GM23338 (cell line): Measurements from ENCODE around the gene MED16.

Experiments
- CREB1 ChIP-seq: fragments of 250-450 bp; sonication (Bioruptor Pico); IDR thresholded peaks from 2 replicates; pipeline ENCODE4 v1.5.0; 2020; ENCODE audit warnings: low read depth, mild to moderate bottlenecking, moderate library complexity
- CTCF ChIP-seq, 2 experiments: fragments of 200-600 bp in 1 of 2; sonication (generic) in 1 of 2; conservative IDR thresholded peaks; 2 replicates each; pipeline versions ENCODE4 v1.5.1 to v1.6.1; 2016 to 2017; ENCODE audit warnings: antibody characterized with exemption in 2 of 2, low read depth in 2 of 2, mild to moderate bottlenecking in 2 of 2, moderate library complexity in 1 of 2
- EZH2 ChIP-seq: fragments of 200-600 bp; sonication (generic); IDR thresholded peaks from one replicate; pipeline ENCODE4 v1.8.0; 2017; ENCODE audit warnings: antibody characterized with exemption, mild to moderate bottlenecking, low read depth; ENCODE audit not compliant: unreplicated experiment
- EZH2phosphoT487 ChIP-seq: fragments of 200-600 bp; sonication (generic); IDR thresholded peaks from one replicate; pipeline ENCODE4 v1.8.1; 2018; ENCODE audit warnings: antibody characterized with exemption; ENCODE audit not compliant: unreplicated experiment
- JUNB ChIP-seq: IDR thresholded peaks from one replicate; pipeline ENCODE4 v1.6.1; 2016; ENCODE audit warnings: antibody characterized with exemption; ENCODE audit not compliant: unreplicated experiment
- NANOG ChIP-seq: IDR thresholded peaks from 2 replicates; pipeline ENCODE4 v1.6.1; 2016; ENCODE audit warnings: antibody characterized with exemption, borderline replicate concordance
- POLR2AphosphoS5 ChIP-seq: IDR thresholded peaks from 2 replicates; pipeline ENCODE4 v1.6.1; 2016; ENCODE audit warnings: antibody characterized with exemption, low read depth
- ZNF114 ChIP-seq: fragments of 250-450 bp; sonication (Bioruptor Pico); IDR thresholded peaks from 2 replicates; pipeline ENCODE4 v1.5.0; 2020; ENCODE audit warnings: mild to moderate bottlenecking, moderate library complexity
- ZNF331 ChIP-seq: fragments of 250-450 bp; sonication (Bioruptor Pico); IDR thresholded peaks from 2 replicates; pipeline ENCODE4 v1.5.0; 2020; ENCODE audit warnings: low read depth, mild to moderate bottlenecking, moderate library complexity
- TF ChIP-seq, protein P1 (sequence below): IDR thresholded peaks from one replicate; pipeline ENCODE4 v1.6.1; 2018; ENCODE audit warnings: antibody characterized with exemption; ENCODE audit not compliant: unreplicated experiment
- TF ChIP-seq, protein P2 (sequence below): fragments of 250-450 bp; sonication (Bioruptor Pico); IDR thresholded peaks from 2 replicates; pipeline ENCODE4 v1.5.0; 2020; ENCODE audit warnings: mild to moderate bottlenecking, moderate library complexity

- TF ChIP-seq CTCF (conservative IDR thresholded peaks at IDR 0.05; ENCODE audit: low read depth in 2 of 2) (no peak), POLR2AphosphoS5 (no peak), EZH2 (no peak), NANOG (no peak), CREB1 (CRISPR knock-in tag) (no peak), JUNB (no peak), ZNF114 (no peak), EZH2phosphoT487 (no peak), ZNF331 (CRISPR knock-in tag) (no peak)
- TF ChIP-seq, protein P1, sequence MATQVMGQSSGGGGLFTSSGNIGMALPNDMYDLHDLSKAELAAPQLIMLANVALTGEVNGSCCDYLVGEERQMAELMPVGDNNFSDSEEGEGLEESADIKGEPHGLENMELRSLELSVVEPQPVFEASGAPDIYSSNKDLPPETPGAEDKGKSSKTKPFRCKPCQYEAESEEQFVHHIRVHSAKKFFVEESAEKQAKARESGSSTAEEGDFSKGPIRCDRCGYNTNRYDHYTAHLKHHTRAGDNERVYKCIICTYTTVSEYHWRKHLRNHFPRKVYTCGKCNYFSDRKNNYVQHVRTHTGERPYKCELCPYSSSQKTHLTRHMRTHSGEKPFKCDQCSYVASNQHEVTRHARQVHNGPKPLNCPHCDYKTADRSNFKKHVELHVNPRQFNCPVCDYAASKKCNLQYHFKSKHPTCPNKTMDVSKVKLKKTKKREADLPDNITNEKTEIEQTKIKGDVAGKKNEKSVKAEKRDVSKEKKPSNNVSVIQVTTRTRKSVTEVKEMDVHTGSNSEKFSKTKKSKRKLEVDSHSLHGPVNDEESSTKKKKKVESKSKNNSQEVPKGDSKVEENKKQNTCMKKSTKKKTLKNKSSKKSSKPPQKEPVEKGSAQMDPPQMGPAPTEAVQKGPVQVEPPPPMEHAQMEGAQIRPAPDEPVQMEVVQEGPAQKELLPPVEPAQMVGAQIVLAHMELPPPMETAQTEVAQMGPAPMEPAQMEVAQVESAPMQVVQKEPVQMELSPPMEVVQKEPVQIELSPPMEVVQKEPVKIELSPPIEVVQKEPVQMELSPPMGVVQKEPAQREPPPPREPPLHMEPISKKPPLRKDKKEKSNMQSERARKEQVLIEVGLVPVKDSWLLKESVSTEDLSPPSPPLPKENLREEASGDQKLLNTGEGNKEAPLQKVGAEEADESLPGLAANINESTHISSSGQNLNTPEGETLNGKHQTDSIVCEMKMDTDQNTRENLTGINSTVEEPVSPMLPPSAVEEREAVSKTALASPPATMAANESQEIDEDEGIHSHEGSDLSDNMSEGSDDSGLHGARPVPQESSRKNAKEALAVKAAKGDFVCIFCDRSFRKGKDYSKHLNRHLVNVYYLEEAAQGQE, result no peak
- TF ChIP-seq, protein P2, sequence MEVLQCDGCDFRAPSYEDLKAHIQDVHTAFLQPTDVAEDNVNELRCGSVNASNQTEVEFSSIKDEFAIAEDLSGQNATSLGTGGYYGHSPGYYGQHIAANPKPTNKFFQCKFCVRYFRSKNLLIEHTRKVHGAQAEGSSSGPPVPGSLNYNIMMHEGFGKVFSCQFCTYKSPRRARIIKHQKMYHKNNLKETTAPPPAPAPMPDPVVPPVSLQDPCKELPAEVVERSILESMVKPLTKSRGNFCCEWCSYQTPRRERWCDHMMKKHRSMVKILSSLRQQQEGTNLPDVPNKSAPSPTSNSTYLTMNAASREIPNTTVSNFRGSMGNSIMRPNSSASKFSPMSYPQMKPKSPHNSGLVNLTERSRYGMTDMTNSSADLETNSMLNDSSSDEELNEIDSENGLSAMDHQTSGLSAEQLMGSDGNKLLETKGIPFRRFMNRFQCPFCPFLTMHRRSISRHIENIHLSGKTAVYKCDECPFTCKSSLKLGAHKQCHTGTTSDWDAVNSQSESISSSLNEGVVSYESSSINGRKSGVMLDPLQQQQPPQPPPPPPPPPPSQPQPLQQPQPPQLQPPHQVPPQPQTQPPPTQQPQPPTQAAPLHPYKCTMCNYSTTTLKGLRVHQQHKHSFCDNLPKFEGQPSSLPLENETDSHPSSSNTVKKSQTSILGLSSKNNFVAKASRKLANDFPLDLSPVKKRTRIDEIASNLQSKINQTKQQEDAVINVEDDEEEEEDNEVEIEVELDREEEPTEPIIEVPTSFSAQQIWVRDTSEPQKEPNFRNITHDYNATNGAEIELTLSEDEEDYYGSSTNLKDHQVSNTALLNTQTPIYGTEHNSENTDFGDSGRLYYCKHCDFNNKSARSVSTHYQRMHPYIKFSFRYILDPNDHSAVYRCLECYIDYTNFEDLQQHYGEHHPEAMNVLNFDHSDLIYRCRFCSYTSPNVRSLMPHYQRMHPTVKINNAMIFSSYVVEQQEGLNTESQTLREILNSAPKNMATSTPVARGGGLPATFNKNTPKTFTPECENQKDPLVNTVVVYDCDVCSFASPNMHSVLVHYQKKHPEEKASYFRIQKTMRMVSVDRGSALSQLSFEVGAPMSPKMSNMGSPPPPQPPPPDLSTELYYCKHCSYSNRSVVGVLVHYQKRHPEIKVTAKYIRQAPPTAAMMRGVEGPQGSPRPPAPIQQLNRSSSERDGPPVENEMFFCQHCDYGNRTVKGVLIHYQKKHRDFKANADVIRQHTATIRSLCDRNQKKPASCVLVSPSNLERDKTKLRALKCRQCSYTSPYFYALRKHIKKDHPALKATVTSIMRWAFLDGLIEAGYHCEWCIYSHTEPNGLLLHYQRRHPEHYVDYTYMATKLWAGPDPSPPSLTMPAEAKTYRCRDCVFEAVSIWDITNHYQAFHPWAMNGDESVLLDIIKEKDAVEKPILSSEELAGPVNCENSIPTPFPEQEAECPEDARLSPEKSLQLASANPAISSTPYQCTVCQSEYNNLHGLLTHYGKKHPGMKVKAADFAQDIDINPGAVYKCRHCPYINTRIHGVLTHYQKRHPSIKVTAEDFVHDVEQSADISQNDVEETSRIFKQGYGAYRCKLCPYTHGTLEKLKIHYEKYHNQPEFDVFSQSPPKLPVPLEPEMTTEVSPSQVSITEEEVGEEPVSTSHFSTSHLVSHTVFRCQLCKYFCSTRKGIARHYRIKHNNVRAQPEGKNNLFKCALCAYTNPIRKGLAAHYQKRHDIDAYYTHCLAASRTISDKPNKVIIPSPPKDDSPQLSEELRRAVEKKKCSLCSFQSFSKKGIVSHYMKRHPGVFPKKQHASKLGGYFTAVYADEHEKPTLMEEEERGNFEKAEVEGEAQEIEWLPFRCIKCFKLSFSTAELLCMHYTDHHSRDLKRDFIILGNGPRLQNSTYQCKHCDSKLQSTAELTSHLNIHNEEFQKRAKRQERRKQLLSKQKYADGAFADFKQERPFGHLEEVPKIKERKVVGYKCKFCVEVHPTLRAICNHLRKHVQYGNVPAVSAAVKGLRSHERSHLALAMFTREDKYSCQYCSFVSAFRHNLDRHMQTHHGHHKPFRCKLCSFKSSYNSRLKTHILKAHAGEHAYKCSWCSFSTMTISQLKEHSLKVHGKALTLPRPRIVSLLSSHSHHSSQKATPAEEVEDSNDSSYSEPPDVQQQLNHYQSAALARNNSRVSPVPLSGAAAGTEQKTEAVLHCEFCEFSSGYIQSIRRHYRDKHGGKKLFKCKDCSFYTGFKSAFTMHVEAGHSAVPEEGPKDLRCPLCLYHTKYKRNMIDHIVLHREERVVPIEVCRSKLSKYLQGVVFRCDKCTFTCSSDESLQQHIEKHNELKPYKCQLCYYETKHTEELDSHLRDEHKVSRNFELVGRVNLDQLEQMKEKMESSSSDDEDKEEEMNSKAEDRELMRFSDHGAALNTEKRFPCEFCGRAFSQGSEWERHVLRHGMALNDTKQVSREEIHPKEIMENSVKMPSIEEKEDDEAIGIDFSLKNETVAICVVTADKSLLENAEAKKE (CRISPR knock-in tag), result no peak
Observed at GRCh38 chr19:866769-867300, 26.2 kb downstream of the MED16 start.
